Loucy (cell line): Measurements from ENCODE around the gene CTCFL.
A peak's percentile ranks its signal among the peaks of the same experiment; 100 is the strongest.

Source experiments
- H2AFZ ChIP-seq: fragments of 200-600 bp; sonication (generic); 2 replicates; pipeline ENCODE4 v1.6.0; 2016; ENCODE audit warnings: antibody characterized with exemption, mild to moderate bottlenecking, low read length, moderate library complexity
- H3F3A ChIP-seq: fragments of 200-600 bp; 2 replicates; pipeline ENCODE4 v1.6.0; 2016; ENCODE audit warnings: antibody characterized with exemption, low read depth, mild to moderate bottlenecking
- H3K27me3 ChIP-seq: fragments of 200-600 bp; sonication (generic); 2 replicates; pipeline ENCODE4 v1.6.1; 2014; ENCODE audit warnings: low read length, mild to moderate bottlenecking; ENCODE audit not compliant: insufficient read depth, poor library complexity, severe bottlenecking
- H3K36me3 ChIP-seq: fragments of 200-600 bp; sonication (generic); 2 replicates; pipeline ENCODE4 v1.6.1; 2016; ENCODE audit warnings: low read length; ENCODE audit not compliant: insufficient read depth
- H3K4me1 ChIP-seq: fragments of 200-600 bp; sonication (generic); 2 replicates; pipeline ENCODE4 v1.5.1; 2014; ENCODE audit warnings: low read length, mild to moderate bottlenecking; ENCODE audit not compliant: insufficient read depth, poor library complexity, severe bottlenecking
- H3K4me2 ChIP-seq: fragments of 200-600 bp; sonication (generic); 2 replicates; pipeline ENCODE4 v1.6.0; 2014; ENCODE audit warnings: antibody characterized with exemption, low read length, low read depth, mild to moderate bottlenecking; ENCODE audit not compliant: poor library complexity, severe bottlenecking
- H3K4me3 ChIP-seq: fragments of 200-600 bp; sonication (generic); 2 replicates; pipeline ENCODE4 v1.5.1; 2014; ENCODE audit warnings: low read length, mild to moderate bottlenecking, mixed read lengths; ENCODE audit not compliant: poor library complexity, severe bottlenecking
- H3K79me2 ChIP-seq: fragments of 200-600 bp; sonication (generic); 2 replicates; pipeline ENCODE4 v1.6.1; 2014; ENCODE audit warnings: low read length; ENCODE audit not compliant: insufficient read depth
- H3K9ac ChIP-seq: fragments of 200-600 bp; sonication (generic); 2 replicates; pipeline ENCODE4 v1.6.0; 2014; ENCODE audit warnings: mild to moderate bottlenecking, low read depth, low read length, moderate library complexity; ENCODE audit not compliant: poor library complexity, severe bottlenecking
- H3K9me2 ChIP-seq: fragments of 200-600 bp; sonication (generic); replicated peaks from 2 replicates; pipeline ENCODE4 v1.6.1; 2016; ENCODE audit warnings: low read depth, low read length, mixed read lengths
- H3K9me3 ChIP-seq: fragments of 200-600 bp; sonication (generic); 2 replicates; pipeline ENCODE4 v1.6.1; 2014; ENCODE audit warnings: mild to moderate bottlenecking, antibody characterized with exemption, low read length, low read depth; ENCODE audit not compliant: insufficient read depth
- H4K20me1 ChIP-seq: fragments of 200-600 bp; sonication (generic); 2 replicates; pipeline ENCODE4 v1.6.0; 2014; ENCODE audit warnings: antibody characterized with exemption, low read length, mild to moderate bottlenecking; ENCODE audit not compliant: insufficient read depth, poor library complexity, severe bottlenecking
- EZH2phosphoT487 ChIP-seq: fragments of 200-600 bp; IDR thresholded peaks from 2 replicates; pipeline ENCODE4 v1.6.1; 2018; ENCODE audit warnings: antibody characterized with exemption, mild to moderate bottlenecking, moderate library complexity, borderline replicate concordance
- TF ChIP-seq, protein P1 (sequence below): fragments of 200-600 bp; sonication (generic); conservative IDR thresholded peaks from 2 replicates; pipeline ENCODE4 v1.5.1; 2014; ENCODE audit warnings: mild to moderate bottlenecking, antibody characterized with exemption, low read length

Gene CTCFL

DNA sequence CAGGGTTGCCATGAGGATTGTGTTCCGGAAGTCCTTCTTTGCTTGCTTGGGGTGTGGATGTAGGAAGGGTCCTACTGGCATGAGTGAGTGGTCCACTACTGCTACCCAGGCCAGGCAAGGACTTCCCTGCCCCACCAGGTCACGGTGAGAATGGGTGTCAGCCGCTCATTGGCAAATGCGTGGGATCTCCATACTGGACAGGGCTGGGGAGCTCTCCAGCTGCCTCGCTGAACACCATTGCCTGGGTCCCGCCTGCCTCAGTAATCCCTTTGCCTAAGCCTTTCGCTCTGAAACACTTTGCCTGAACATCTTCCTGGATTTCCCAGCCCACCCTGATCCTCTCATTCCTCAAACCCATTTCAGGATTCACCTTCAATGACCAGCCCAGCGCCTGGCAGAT is 59.5 kb downstream of the CTCFL start:
- Histone ChIP-seq H3K9me2 (no peaks in the 10 kb centered on the region), H3K4me2 (no peak overlapping the region), H3K9ac (no peak overlapping the region), H3F3A (no peaks in the 10 kb centered on the region), H2AFZ (no peak overlapping the region), H3K4me1 (peaks cover 22% of the 10 kb centered on the region), H3K79me2 (no peaks in the 10 kb centered on the region), H4K20me1 (no peaks in the 10 kb centered on the region), H3K9me3 (no peaks in the 10 kb centered on the region), H3K4me3 (no peak overlapping the region), H3K36me3 (no peaks in the 10 kb centered on the region), H3K27me3 (no peaks in the 10 kb centered on the region)
- TF ChIP-seq, protein P1, sequence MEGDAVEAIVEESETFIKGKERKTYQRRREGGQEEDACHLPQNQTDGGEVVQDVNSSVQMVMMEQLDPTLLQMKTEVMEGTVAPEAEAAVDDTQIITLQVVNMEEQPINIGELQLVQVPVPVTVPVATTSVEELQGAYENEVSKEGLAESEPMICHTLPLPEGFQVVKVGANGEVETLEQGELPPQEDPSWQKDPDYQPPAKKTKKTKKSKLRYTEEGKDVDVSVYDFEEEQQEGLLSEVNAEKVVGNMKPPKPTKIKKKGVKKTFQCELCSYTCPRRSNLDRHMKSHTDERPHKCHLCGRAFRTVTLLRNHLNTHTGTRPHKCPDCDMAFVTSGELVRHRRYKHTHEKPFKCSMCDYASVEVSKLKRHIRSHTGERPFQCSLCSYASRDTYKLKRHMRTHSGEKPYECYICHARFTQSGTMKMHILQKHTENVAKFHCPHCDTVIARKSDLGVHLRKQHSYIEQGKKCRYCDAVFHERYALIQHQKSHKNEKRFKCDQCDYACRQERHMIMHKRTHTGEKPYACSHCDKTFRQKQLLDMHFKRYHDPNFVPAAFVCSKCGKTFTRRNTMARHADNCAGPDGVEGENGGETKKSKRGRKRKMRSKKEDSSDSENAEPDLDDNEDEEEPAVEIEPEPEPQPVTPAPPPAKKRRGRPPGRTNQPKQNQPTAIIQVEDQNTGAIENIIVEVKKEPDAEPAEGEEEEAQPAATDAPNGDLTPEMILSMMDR = no peak
- TF ChIP-seq EZH2phosphoT487 = no peak

DNA sequence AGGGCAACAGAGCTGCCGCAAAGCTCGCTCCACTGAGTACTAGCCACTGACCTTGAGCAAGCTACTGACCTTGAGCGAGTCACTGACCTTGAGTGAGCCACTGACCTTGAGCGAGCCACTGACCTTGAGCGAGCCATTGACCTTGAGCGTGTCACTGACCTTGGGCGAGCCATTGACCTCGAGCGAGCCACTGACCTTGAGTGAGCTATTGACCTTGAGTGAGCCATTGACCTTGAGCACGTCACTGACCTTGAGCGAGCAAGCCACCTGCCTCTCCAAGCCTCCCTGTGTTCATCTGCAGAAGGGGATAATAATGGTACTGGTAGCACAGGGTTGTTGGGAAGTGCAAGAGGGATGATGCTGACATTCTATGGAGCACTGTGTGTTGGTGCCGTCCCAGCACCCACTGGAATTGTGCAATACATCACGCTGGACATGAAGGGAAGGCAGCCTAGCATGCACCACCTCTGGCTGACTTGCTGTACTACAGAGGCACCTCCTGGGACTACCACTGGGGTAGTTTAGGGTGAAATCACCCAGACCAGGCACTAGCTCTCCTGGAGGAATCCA is 60.2 kb downstream of the CTCFL start:
- Histone ChIP-seq H3K79me2 (no peaks in the 10 kb centered on the region), H3K9me3 (no peaks in the 10 kb centered on the region), H3K27me3 (no peaks in the 10 kb centered on the region), H3K4me3 (no peak overlapping the region), H3K4me2 (no peak overlapping the region), H3K9ac (no peak overlapping the region), H3K4me1 (peaks cover 18% of the 10 kb centered on the region), H3K9me2 (no peaks in the 10 kb centered on the region), H3K36me3 (no peaks in the 10 kb centered on the region), H3F3A (no peaks in the 10 kb centered on the region), H2AFZ (no peak overlapping the region), H4K20me1 (no peaks in the 10 kb centered on the region)
- TF ChIP-seq, protein P1 = peak; percentile 56
- TF ChIP-seq EZH2phosphoT487 = no peak

DNA sequence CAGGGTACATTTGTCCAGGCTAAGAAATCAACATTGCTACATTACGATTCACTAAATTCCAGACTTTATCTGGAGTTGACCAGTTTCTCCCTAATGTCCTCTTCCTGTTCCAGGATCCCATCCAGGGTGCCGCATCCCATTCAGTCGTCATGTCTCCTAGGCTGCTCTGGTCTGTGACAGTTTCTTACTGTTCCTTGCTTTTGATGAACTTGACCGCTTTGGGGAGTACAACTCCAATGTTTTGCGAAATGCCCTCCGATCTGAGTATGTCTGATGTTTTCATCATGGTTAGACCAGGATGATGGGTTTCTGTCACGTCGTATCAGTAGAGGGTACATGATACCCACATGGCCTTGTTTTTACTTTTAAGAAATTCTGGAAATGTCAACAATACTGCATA is 62.2 kb downstream of the CTCFL start:
- H3K4me3 ChIP-seq = no peak overlapping the region
- H3K4me1 ChIP-seq = peaks cover 25% of the 10 kb centered on the region
- no peak overlapping the region for H2AFZ ChIP-seq
- no peaks in the 10 kb centered on the region for H3K9me3 ChIP-seq
- H3K9me2 ChIP-seq = no peaks in the 10 kb centered on the region
- no peaks in the 10 kb centered on the region for H3F3A ChIP-seq
- no peak overlapping the region for H3K4me2 ChIP-seq
- H4K20me1 ChIP-seq = no peaks in the 10 kb centered on the region
- no peak for TF ChIP-seq EZH2phosphoT487
- TF ChIP-seq, protein P1 = no peak
- H3K36me3 ChIP-seq = no peaks in the 10 kb centered on the region
- H3K9ac ChIP-seq = no peak overlapping the region
- H3K79me2 ChIP-seq = no peaks in the 10 kb centered on the region
- no peaks in the 10 kb centered on the region for H3K27me3 ChIP-seq
